Gastrocnemius medialis (tissue), 4 donors: ENCODE results near the gene WDFY3. TPM values are rescaled to one million over a fixed set of nuclear protein-coding genes. Genes with fewer than 3 reads are reported as not detected.

Source experiments
- ATAC-seq, 2 donors: fragments of 150-250 bp; one replicate each; pipeline ENCODE4 v1.9.1; 2016
- DNase-seq, 2 donors: peaks; one replicate each; pipeline ENCODE4 v3.0.0-alpha.2; 2019
- H3K27ac ChIP-seq, 4 donors: fragments of 200-600 bp; sonication (generic); 1 replicate in 1 of 4; 2 replicates in 3 of 4; pipeline ENCODE4 v1.5.1; 2016 to 2018; ENCODE audit warnings: mild to moderate bottlenecking in 2 of 4, moderate library complexity in 1 of 4
- H3K27me3 ChIP-seq, 3 donors: fragments of 200-600 bp; sonication (generic) in 2 of 3; 1 replicate in 1 of 3; 2 replicates in 2 of 3; pipeline versions ENCODE4 v1.5.1 to v1.6.0; 2016 to 2019; ENCODE audit warnings: mild to moderate bottlenecking in 1 of 3, moderate library complexity in 1 of 3
- H3K36me3 ChIP-seq, 2 donors: fragments of 200-600 bp; sonication (generic) in 1 of 2; one replicate each; pipeline ENCODE4 v1.5.1; 2017 to 2018
- H3K4me1 ChIP-seq, 2 donors: fragments of 200-600 bp; sonication (generic) in 1 of 2; one replicate each; pipeline ENCODE4 v1.5.1; 2016 to 2017; ENCODE audit warnings: mild to moderate bottlenecking in 2 of 2
- H3K4me3 ChIP-seq, 4 donors: fragments of 200-600 bp; sonication (generic) in 3 of 4; 1 replicate in 1 of 4; 2 replicates in 3 of 4; pipeline ENCODE4 v1.5.1; 2016 to 2019; ENCODE audit warnings: mild to moderate bottlenecking in 2 of 4
- H3K9me3 ChIP-seq, 3 donors: fragments of 200-600 bp; sonication (generic) in 2 of 3; 1 replicate in 1 of 3; 2 replicates in 2 of 3; pipeline ENCODE4 v1.5.1; 2016 to 2019
- CTCF ChIP-seq, 5 experiments: fragments of 450-650 bp in 3 of 5; fragments of 200-600 bp in 2 of 5; sonication (generic) in 2 of 5; IDR thresholded peaks in 4 of 5; conservative IDR thresholded peaks in 1 of 5; 1 replicate in 4 of 5; 2 replicates in 1 of 5; pipeline ENCODE4 v1.5.1; 2016 to 2019; ENCODE audit warnings: antibody characterized with exemption in 5 of 5, mild to moderate bottlenecking in 3 of 5, moderate library complexity in 3 of 5
- POLR2A ChIP-seq, 2 donors: fragments of 450-650 bp; IDR thresholded peaks; one replicate each; pipeline ENCODE4 v1.6.1; 2017; ENCODE audit warnings: antibody characterized with exemption in 2 of 2, mild to moderate bottlenecking in 2 of 2, moderate library complexity in 2 of 2
- in situ Hi-C, 4 donors: fragments of 200-750 bp; cut with MboI; loops; one replicate each; pipeline versions ENCODE4 v1.15.0 to v1.8.0; 2017; ENCODE audit warnings: low sequenced_read_pairs in 4 of 4
- intact Hi-C: fragments of 100-400 bp; cut with DNase I; formaldehyde crosslinking; loops from one replicate; pipeline ENCODE4 v1.15.1; 2023; ENCODE audit warnings: low total_unique reads
- total RNA-seq, 4 donors: library from RNA; depleted of rRNA; stranded (reverse); fragments of >200 nt; gene quantifications; one replicate each; pipeline versions ENCODE4 v1.1.0 to v1.2.3, GENCODE V29; 2016

Gene WDFY3
- total RNA-seq, 4 donors from 2014 or later: 28.3 to 65.9 (median 36.4) TPM

- in situ Hi-C loops: loop anchor here in 1 of 4 donors (25.0 kb wide), 1 partner anchor 119 kb away; no protein-coding TSS in a partner anchor
- no peaks in the 10 kb centered on the region for H3K9me3 ChIP-seq
- DNase-seq: no peak
- H3K27me3 ChIP-seq: no peaks in the 10 kb centered on the region
- TF ChIP-seq CTCF (IDR thresholded peaks at IDR 0.05 in 4 of 5, conservative IDR thresholded peaks at IDR 0.05 in 1 of 5) (no peak), POLR2A (IDR thresholded peaks at IDR 0.05) (no peak)
- H3K27ac ChIP-seq: peak overlapping the region; percentile 11 to 35 (median 24)
- no peak for ATAC-seq
- no peak overlapping the region for H3K4me3 ChIP-seq
- no peaks in the 10 kb centered on the region for H3K36me3 ChIP-seq
- intact Hi-C loops: loop anchor here (10.0 kb wide), 1 partner anchor 869 kb away; no protein-coding TSS in a partner anchor
- H3K4me1 ChIP-seq: peaks cover 50 to 71% of the 10 kb centered on the region in 2 donors
Measured at GRCh38 chr4:84956014-84956413, 10.5 kb downstream of the WDFY3 start.

GRCh38 chr4:84954982-84955567 lies 11.4 kb downstream of the WDFY3 start:
- Histone ChIP-seq H3K36me3 (no peaks in the 10 kb centered on the region), H3K9me3 (no peaks in the 10 kb centered on the region), H3K27me3 (no peaks in the 10 kb centered on the region), H3K27ac (peak overlapping the region in 3 of 4 donors; percentile 7 to 24 (median 11)), H3K4me3 (no peak overlapping the region), H3K4me1 (peaks cover 48 to 66% of the 10 kb centered on the region in 2 donors)
- intact Hi-C loops: loop anchor here (10.0 kb wide), 1 partner anchor 870 kb away; no protein-coding TSS in a partner anchor
- in situ Hi-C loops: loop anchor here in 1 of 4 donors (25.0 kb wide), 1 partner anchor 118 kb away; no protein-coding TSS in a partner anchor
- TF ChIP-seq POLR2A (IDR thresholded peaks at IDR 0.05) (no peak), CTCF (IDR thresholded peaks at IDR 0.05 in 4 of 5, conservative IDR thresholded peaks at IDR 0.05 in 1 of 5) (no peak)
- DNase-seq (no peak), ATAC-seq (no peak)

- Histone ChIP-seq H3K4me1 (peaks cover 52 to 69% of the 10 kb centered on the region in 2 donors), H3K4me3 (no peak overlapping the region), H3K9me3 (no peaks in the 10 kb centered on the region), H3K36me3 (no peaks in the 10 kb centered on the region), H3K27ac (peak overlapping the region in 1 of 4 donors; percentile 26), H3K27me3 (no peaks in the 10 kb centered on the region)
- ATAC-seq: no peak
- TF ChIP-seq POLR2A (IDR thresholded peaks at IDR 0.05) (no peak), CTCF (IDR thresholded peaks at IDR 0.05 in 4 of 5, conservative IDR thresholded peaks at IDR 0.05 in 1 of 5) (no peak)
- intact Hi-C loops (loop anchor here (10.0 kb wide), 1 partner anchor 872 kb away; no protein-coding TSS in a partner anchor), in situ Hi-C loops (loop anchor here in 1 of 4 donors (25.0 kb wide), 1 partner anchor 115 kb away; no protein-coding TSS in a partner anchor)
- no peak for DNase-seq
Measured at GRCh38 chr4:84952776-84953175, 13.7 kb downstream of the WDFY3 start.

- no peaks in the 10 kb centered on the region for H3K36me3 ChIP-seq
- intact Hi-C loops (loop anchor here (10.0 kb wide), 1 partner anchor 873 kb away; no protein-coding TSS in a partner anchor), in situ Hi-C loops (loop anchor here in 1 of 4 donors (25.0 kb wide), 1 partner anchor 115 kb away; no protein-coding TSS in a partner anchor)
- no peak overlapping the region for H3K4me3 ChIP-seq
- DNase-seq: peak; percentile 49 to 55
- peaks cover 53 to 63% of the 10 kb centered on the region in 2 donors for H3K4me1 ChIP-seq
- H3K27me3 ChIP-seq: no peaks in the 10 kb centered on the region
- peak overlapping the region in 3 of 4 donors; percentile 26 to 70 (median 40) for H3K27ac ChIP-seq
- peak; percentile 96 to 99 for ATAC-seq
- TF ChIP-seq POLR2A (IDR thresholded peaks at IDR 0.05): no peak
- TF ChIP-seq CTCF (IDR thresholded peaks at IDR 0.05 in 4 of 5, conservative IDR thresholded peaks at IDR 0.05 in 1 of 5): no peak
- H3K9me3 ChIP-seq: no peaks in the 10 kb centered on the region
Measured at GRCh38 chr4:84952004-84952403, 14.5 kb downstream of the WDFY3 start.
